MM.1S (cell line): ENCODE results near the gene ATP2A2.

Source experiments
- EZH2 ChIP-seq: fragments of 300-600 bp; sonication (generic); optimal IDR thresholded peaks from 2 replicates; pipeline ENCODE3; 2017; ENCODE audit warnings: low read depth, mild to moderate bottlenecking, antibody characterized with exemption, low read length, mixed read lengths
- EZH2phosphoT487 ChIP-seq: fragments of 300-600 bp; sonication (generic); IDR thresholded peaks from 2 replicates; pipeline ENCODE4 v1.6.1; 2018; ENCODE audit warnings: antibody characterized with exemption, low read length
- TF ChIP-seq, protein P1 (sequence below): fragments of 300-600 bp; sonication (generic); IDR thresholded peaks from 2 replicates; pipeline ENCODE4 v1.5.1; 2016; ENCODE audit warnings: antibody characterized with exemption, low read length, mixed read lengths

DNA sequence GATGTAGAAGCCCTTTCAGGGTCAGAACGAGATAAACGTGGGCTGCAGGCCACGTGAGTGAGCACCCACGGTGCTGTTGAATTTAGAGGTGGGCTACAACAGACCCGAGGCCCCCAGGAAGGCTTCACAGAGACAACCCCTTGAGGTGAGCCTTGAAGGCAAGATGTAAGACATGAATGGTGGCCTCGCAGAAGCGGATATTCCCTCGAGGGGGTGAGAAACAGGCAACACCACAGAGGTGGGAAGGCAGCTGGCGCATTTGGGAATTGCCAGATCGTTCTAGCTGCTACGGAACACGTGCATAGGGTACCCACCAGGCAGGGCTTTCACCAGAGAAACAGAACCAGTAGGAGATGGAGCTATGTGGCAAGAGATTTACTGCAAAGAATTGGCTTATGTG is 22.6 kb upstream of the ATP2A2 start:
- no peak for TF ChIP-seq EZH2
- TF ChIP-seq, protein P1, sequence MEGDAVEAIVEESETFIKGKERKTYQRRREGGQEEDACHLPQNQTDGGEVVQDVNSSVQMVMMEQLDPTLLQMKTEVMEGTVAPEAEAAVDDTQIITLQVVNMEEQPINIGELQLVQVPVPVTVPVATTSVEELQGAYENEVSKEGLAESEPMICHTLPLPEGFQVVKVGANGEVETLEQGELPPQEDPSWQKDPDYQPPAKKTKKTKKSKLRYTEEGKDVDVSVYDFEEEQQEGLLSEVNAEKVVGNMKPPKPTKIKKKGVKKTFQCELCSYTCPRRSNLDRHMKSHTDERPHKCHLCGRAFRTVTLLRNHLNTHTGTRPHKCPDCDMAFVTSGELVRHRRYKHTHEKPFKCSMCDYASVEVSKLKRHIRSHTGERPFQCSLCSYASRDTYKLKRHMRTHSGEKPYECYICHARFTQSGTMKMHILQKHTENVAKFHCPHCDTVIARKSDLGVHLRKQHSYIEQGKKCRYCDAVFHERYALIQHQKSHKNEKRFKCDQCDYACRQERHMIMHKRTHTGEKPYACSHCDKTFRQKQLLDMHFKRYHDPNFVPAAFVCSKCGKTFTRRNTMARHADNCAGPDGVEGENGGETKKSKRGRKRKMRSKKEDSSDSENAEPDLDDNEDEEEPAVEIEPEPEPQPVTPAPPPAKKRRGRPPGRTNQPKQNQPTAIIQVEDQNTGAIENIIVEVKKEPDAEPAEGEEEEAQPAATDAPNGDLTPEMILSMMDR = no peak
- TF ChIP-seq EZH2phosphoT487 = no peak
